GM19468 (cell line): ENCODE results near the gene RPH3AL.
"Not testable (repeated sequence)": the region's sequence is repeated elsewhere in the genome, so short reads cannot be mapped to it uniquely, and the experiment has no call there.

Experiments
- ATAC-seq: cut with Tn5 transposase; IDR thresholded peaks from one replicate; pipeline ENCODE4 v1.9.1; 2021; ENCODE audit warnings: mild to moderate bottlenecking, moderate library complexity, moderate number of reproducible peaks; ENCODE audit not compliant: unreplicated experiment; ENCODE audit errors: extremely low read depth

The RPH3AL gene

GRCh38 chr17:248337-249235 lies 104.0 kb downstream of the RPH3AL start:
- ATAC-seq, result no peak

- ATAC-seq, result no peak
Observed at GRCh38 chr17:247767-248166, 104.8 kb downstream of the RPH3AL start.

- no peak for ATAC-seq
Observed at GRCh38 chr17:246851-247421, 105.7 kb downstream of the RPH3AL start.

- ATAC-seq, result no peak
Observed at GRCh38 chr17:246226-246625, 106.4 kb downstream of the RPH3AL start.

- ATAC-seq, result no peak
Observed at GRCh38 chr17:245611-246010, 107.0 kb downstream of the RPH3AL start.

GRCh38 chr17:245020-245419 lies 107.6 kb downstream of the RPH3AL start:
- no peak for ATAC-seq

- ATAC-seq, result not testable (repeated sequence)
Observed at GRCh38 chr17:243924-244323, 108.7 kb downstream of the RPH3AL start.

- no peak for ATAC-seq
Observed at GRCh38 chr17:238964-239259, 113.7 kb downstream of the RPH3AL start.

- ATAC-seq, result no peak
Observed at GRCh38 chr17:238071-238963, 114.3 kb downstream of the RPH3AL start.

GRCh38 chr17:237406-237955 lies 115.1 kb downstream of the RPH3AL start:
- no peak for ATAC-seq

- ATAC-seq, result no peak
Observed at GRCh38 chr17:236641-237405, 115.8 kb downstream of the RPH3AL start.

- ATAC-seq, result no peak
Observed at GRCh38 chr17:235831-236640, 116.6 kb downstream of the RPH3AL start.

- not testable (repeated sequence) for ATAC-seq
Observed at GRCh38 chr17:234994-235830, 117.4 kb downstream of the RPH3AL start.

- not testable (repeated sequence) for ATAC-seq
Observed at GRCh38 chr17:234163-234993, 118.2 kb downstream of the RPH3AL start.

- ATAC-seq, result no peak
Observed at GRCh38 chr17:233473-233941, 119.1 kb downstream of the RPH3AL start.

- no peak for ATAC-seq
Observed at GRCh38 chr17:231966-232807, 120.4 kb downstream of the RPH3AL start.
